OCI-LY1 (cell line): ENCODE measurements around the gene COL5A2.

Experiments
- CTCF ChIP-seq: fragments of 200-600 bp; sonication (generic), shearing (Covaris generic); IDR thresholded peaks from 2 replicates; pipeline ENCODE4 v1.5.1; 2017; ENCODE audit warnings: mild to moderate bottlenecking, antibody characterized with exemption, low read length, moderate library complexity, mixed read lengths
- EZH2 ChIP-seq: fragments of 200-600 bp; sonication (generic), shearing (Covaris generic); IDR thresholded peaks from 2 replicates; pipeline ENCODE4 v1.8.0; 2017; ENCODE audit warnings: borderline replicate concordance, mixed run types, mild to moderate bottlenecking, antibody characterized with exemption, low read length, moderate library complexity, mixed read lengths

- TF ChIP-seq CTCF (no peak), EZH2 (no peak)
These were observed 23.8 kb downstream of the COL5A2 start for GRCh38 chr2:189155795-189156194.
